Spleen (tissue), 11 donors: ENCODE measurements around the gene EPAS1. TPM values are rescaled to one million over a fixed set of nuclear protein-coding genes. Genes with fewer than 3 reads are reported as not detected.

ENCODE experiments used
- DNase-seq: peaks from one replicate; pipeline ENCODE4 v3.0.0-alpha.2; 2020
- H3K27ac ChIP-seq, 8 donors: fragments of 200-600 bp; sonication (generic) in 7 of 8; 1 replicate in 4 of 8; 2 replicates in 4 of 8; pipeline versions ENCODE4 v1.5.0 to v1.8.0; 2016 to 2021; ENCODE audit warnings: inconsistent platforms in 4 of 8, mild to moderate bottlenecking in 4 of 8, moderate library complexity in 1 of 8
- H3K27me3 ChIP-seq, 7 donors: fragments of 200-600 bp; sonication (generic) in 6 of 7; replicated peaks in 1 of 7; 1 replicate in 4 of 7; 2 replicates in 3 of 7; pipeline versions ENCODE4 v1.5.0 to v1.8.0; 2016 to 2021; ENCODE audit warnings: inconsistent platforms in 3 of 7, mild to moderate bottlenecking in 1 of 7
- H3K36me3 ChIP-seq, 6 donors: fragments of 200-600 bp; sonication (generic) in 5 of 6; 1 replicate in 4 of 6; 2 replicates in 2 of 6; pipeline versions ENCODE4 v1.5.0 to v1.8.0; 2016 to 2021; ENCODE audit warnings: inconsistent platforms in 2 of 6
- H3K4me1 ChIP-seq, 6 donors: fragments of 200-600 bp; sonication (generic) in 5 of 6; 1 replicate in 3 of 6; 2 replicates in 3 of 6; pipeline versions ENCODE4 v1.5.0 to v1.8.0; 2016 to 2021; ENCODE audit warnings: inconsistent platforms in 3 of 6
- H3K4me3 ChIP-seq, 8 donors: fragments of 200-600 bp; sonication (generic) in 7 of 8; 1 replicate in 4 of 8; 2 replicates in 4 of 8; pipeline versions ENCODE4 v1.5.0 to v1.8.0; 2016 to 2021; ENCODE audit warnings: inconsistent platforms in 4 of 8, mild to moderate bottlenecking in 4 of 8, moderate library complexity in 2 of 8
- H3K9me3 ChIP-seq, 8 donors: fragments of 200-600 bp; sonication (generic) in 7 of 8; 1 replicate in 4 of 8; 2 replicates in 4 of 8; pipeline versions ENCODE4 v1.5.0 to v1.8.0; 2016 to 2021; ENCODE audit warnings: inconsistent platforms in 4 of 8
- POLR2A ChIP-seq, 3 donors: fragments of 450-650 bp; IDR thresholded peaks; one replicate each; pipeline ENCODE4 v1.5.1; 2017; ENCODE audit warnings: antibody characterized with exemption in 3 of 3, mild to moderate bottlenecking in 1 of 3
- POLR2AphosphoS5 ChIP-seq, 3 donors: sonication (generic); formaldehyde crosslinking; IDR thresholded peaks; one replicate each; pipeline ENCODE4 v1.5.1; 2017; ENCODE audit warnings: antibody characterized with exemption in 3 of 3
- WGBS, 5 donors: extraction: QIAGEN DNeasy Blood & Tissue Kit in 3 of 5; methylation state at CpG; one replicate each; pipeline versions ENCODE4 v1.1.5 to v1.1.7; 2013 to 2018; 5-methylcytosine and 5-hydroxymethylcytosine counted together
- intact Hi-C: fragments of 100-400 bp; cut with DNase I; formaldehyde crosslinking; loops from one replicate; pipeline ENCODE4 v1.15.0; 2023; ENCODE audit warnings: low total_unique reads
- polyA plus RNA-seq, 3 donors: library from polyadenylated mRNA; stranded (reverse); fragments of 200-250 nt; gene quantifications; one replicate each; pipeline ENCODE4 v1.2.1, GENCODE V29; 2013
- total RNA-seq, 7 donors: library from RNA; depleted of rRNA in 3 of 7; stranded (reverse); fragments of >200 nt in 3 of 7; fragmentation: NEBNext Ultra II Directional in 4 of 7; extraction: Animal tissue kit (Norgen Biotek cat#: 25700) in 4 of 7; gene quantifications; one replicate each; pipeline versions ENCODE4 v1.1.0 to v1.2.1, GENCODE V29; 2016 to 2021
- TF ChIP-seq, protein P1 (sequence below), 11 experiments: fragments of 200-600 bp in 7 of 11; fragments of 450-650 bp in 4 of 11; sonication (generic) in 4 of 11; IDR thresholded peaks in 8 of 11; conservative IDR thresholded peaks in 3 of 11; 1 replicate in 7 of 11; 2 replicates in 4 of 11; pipeline versions ENCODE4 v1.4.0 to v1.8.0; 2016 to 2021; ENCODE audit warnings: antibody characterized with exemption in 11 of 11, inconsistent platforms in 4 of 11, mild to moderate bottlenecking in 1 of 11
- donor health status: healthy with polysubstance abuse.
- donor health status: DM: no; HTN: no; CAD: no; lungs with moderate emphysema.
- donor health status: DM: no; HTN: no; CAD: no.
- donor health status: Bipolar disorder and iron deficiency.
- donor health status: healthy.
- donor health status: DM: no; HTN: no; CAD: no.
- donor health status: DM: yes; HTN: yes; CAD: no.

The EPAS1 gene
- total and polyA plus RNA-seq, 10 donors = 30.5 to 330 (median 213) TPM

DNA sequence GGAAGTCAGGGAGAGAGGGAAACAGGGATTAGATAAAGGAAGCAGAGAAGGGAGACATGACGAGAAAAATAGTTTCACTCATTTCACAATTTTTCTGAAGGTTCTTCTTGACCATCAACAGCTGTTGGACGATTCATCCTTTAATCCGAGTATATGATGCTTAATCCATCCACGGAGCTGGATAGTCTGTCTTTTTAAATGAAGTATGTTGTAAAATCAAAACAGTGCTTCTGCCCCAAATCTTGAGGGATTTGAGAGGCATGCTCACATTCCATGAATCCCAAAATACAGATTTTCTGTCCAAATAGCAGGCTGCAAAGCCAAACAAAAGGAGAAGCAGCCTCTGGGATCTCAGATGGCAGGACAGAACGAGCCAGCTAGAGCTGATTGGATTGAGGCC lies 47.5 kb downstream of the EPAS1 start:
- WGBS, 5 donors = 64 to 79% (median 75%) methylated on average over 5 of the region's 5 CpGs
- intact Hi-C loops = no loop called here
- DNase-seq = no peak
- Histone ChIP-seq H3K27me3 (no peaks in the 10 kb centered on the region), H3K36me3 (peaks cover 0 to 30% (median 6%) of the 10 kb centered on the region in 6 donors), H3K9me3 (no peaks in the 10 kb centered on the region), H3K27ac (no peak overlapping the region), H3K4me3 (no peak overlapping the region), H3K4me1 (peaks cover under 1 to 81% (median 33%) of the 10 kb centered on the region in 6 donors)
- TF ChIP-seq, protein P1, sequence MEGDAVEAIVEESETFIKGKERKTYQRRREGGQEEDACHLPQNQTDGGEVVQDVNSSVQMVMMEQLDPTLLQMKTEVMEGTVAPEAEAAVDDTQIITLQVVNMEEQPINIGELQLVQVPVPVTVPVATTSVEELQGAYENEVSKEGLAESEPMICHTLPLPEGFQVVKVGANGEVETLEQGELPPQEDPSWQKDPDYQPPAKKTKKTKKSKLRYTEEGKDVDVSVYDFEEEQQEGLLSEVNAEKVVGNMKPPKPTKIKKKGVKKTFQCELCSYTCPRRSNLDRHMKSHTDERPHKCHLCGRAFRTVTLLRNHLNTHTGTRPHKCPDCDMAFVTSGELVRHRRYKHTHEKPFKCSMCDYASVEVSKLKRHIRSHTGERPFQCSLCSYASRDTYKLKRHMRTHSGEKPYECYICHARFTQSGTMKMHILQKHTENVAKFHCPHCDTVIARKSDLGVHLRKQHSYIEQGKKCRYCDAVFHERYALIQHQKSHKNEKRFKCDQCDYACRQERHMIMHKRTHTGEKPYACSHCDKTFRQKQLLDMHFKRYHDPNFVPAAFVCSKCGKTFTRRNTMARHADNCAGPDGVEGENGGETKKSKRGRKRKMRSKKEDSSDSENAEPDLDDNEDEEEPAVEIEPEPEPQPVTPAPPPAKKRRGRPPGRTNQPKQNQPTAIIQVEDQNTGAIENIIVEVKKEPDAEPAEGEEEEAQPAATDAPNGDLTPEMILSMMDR (IDR thresholded peaks at IDR 0.05 in 8 of 11, conservative IDR thresholded peaks at IDR 0.05 in 3 of 11) = no peak
- TF ChIP-seq POLR2A (IDR thresholded peaks at IDR 0.05) (no peak), POLR2AphosphoS5 (IDR thresholded peaks at IDR 0.05) (no peak)

DNA sequence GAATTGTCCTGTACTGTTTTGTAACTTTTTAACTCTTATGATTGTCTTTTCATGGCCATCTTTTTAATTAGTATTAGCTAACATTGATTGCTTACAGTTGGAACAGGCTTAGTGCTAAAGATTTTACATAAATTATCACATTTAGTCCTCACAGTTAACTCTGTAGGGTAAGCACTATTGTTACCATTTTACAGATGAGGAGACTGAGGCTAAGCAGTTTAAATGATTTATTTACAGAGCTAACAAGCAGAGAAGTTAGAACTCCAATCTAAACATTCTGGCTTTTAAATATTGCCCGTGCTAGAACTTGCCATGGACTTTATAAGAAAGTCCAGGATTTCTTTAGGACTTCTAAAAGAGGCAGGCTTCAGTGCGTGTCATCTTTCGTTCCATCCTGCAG lies 48.6 kb downstream of the EPAS1 start:
- Histone ChIP-seq H3K27ac (no peak overlapping the region), H3K27me3 (no peaks in the 10 kb centered on the region), H3K4me3 (no peak overlapping the region), H3K4me1 (peaks cover 6 to 81% (median 38%) of the 10 kb centered on the region in 6 donors), H3K36me3 (peaks cover 0 to 37% (median 6%) of the 10 kb centered on the region in 6 donors), H3K9me3 (no peaks in the 10 kb centered on the region)
- TF ChIP-seq, protein P1 (IDR thresholded peaks at IDR 0.05 in 8 of 11, conservative IDR thresholded peaks at IDR 0.05 in 3 of 11) = no peak
- no peak for TF ChIP-seq POLR2A (IDR thresholded peaks at IDR 0.05)
- TF ChIP-seq POLR2AphosphoS5 (IDR thresholded peaks at IDR 0.05) = no peak
- 62 to 97% (median 90%) methylated on average over 3 of the region's 3 CpGs for WGBS, 5 donors
- intact Hi-C loops = no loop called here
- no peak for DNase-seq

DNA sequence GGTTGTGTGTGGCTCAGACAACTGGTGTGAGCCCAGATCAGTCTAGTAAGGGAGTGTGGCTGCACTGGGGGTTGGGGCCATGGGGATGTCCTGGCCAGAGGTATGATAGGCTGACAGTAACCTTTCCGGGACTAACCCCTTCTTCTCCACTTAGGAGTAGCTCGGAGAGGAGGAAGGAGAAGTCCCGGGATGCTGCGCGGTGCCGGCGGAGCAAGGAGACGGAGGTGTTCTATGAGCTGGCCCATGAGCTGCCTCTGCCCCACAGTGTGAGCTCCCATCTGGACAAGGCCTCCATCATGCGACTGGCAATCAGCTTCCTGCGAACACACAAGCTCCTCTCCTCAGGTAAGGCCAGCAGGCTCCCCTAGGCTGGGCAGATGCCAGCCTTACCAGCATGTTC lies 49.5 kb downstream of the EPAS1 start:
- 93 to 98% (median 96%) methylated on average over 10 of the region's 10 CpGs for WGBS, 5 donors
- Histone ChIP-seq H3K36me3 (peaks cover 0 to 37% (median 6%) of the 10 kb centered on the region in 6 donors), H3K9me3 (no peaks in the 10 kb centered on the region), H3K27ac (peak overlapping the region in 1 of 8 donors; percentile 40), H3K4me1 (peaks cover 15 to 87% (median 45%) of the 10 kb centered on the region in 6 donors), H3K4me3 (no peak overlapping the region), H3K27me3 (no peaks in the 10 kb centered on the region)
- TF ChIP-seq POLR2AphosphoS5 (IDR thresholded peaks at IDR 0.05) = peak in 1 of 3 donors; percentile 12
- no peak for TF ChIP-seq POLR2A (IDR thresholded peaks at IDR 0.05)
- intact Hi-C loops = no loop called here
- no peak for DNase-seq

- Histone ChIP-seq H3K36me3 (peaks cover 0 to 45% (median 6%) of the 10 kb centered on the region in 6 donors), H3K27me3 (no peaks in the 10 kb centered on the region), H3K4me1 (peaks cover 24 to 87% (median 51%) of the 10 kb centered on the region in 6 donors), H3K4me3 (no peak overlapping the region), H3K27ac (peak overlapping the region in 3 of 8 donors; percentile 20 to 40 (median 25)), H3K9me3 (no peaks in the 10 kb centered on the region)
- TF ChIP-seq POLR2AphosphoS5 (IDR thresholded peaks at IDR 0.05) (peak in 1 of 3 donors; percentile 49), POLR2A (IDR thresholded peaks at IDR 0.05) (no peak)
- TF ChIP-seq, protein P1 (IDR thresholded peaks at IDR 0.05 in 8 of 11, conservative IDR thresholded peaks at IDR 0.05 in 3 of 11) = no peak
- 49 to 74% (median 63%) methylated on average over 11 of the region's 11 CpGs for WGBS, 5 donors
- intact Hi-C loops = loop anchor here (2.0 kb wide), 1 partner anchor 49 kb away; no protein-coding TSS in a partner anchor
- no peak for DNase-seq
Measured at GRCh38 chr2:46347648-46348280, 50.6 kb downstream of the EPAS1 start.
